Right ventricle myocardium inferior (tissue), 1 donor: ENCODE data around the gene BACH2. TPM values are rescaled to one million over a fixed set of nuclear protein-coding genes. Genes with fewer than 3 reads are reported as not detected.
"Not testable (repeated sequence)": the region's sequence is repeated elsewhere in the genome, so short reads cannot be mapped to it uniquely, and the experiment has no call there.

Source experiments
- ATAC-seq: fragments of 200-7000 bp; cut with Tn5 transposase; one replicate; pipeline ENCODE4 v1.9.1; 2020; ENCODE audit warnings: mild to moderate bottlenecking, moderate library complexity
- DNase-seq: peaks from one replicate; pipeline ENCODE4 v3.0.0; 2021; ENCODE audit errors: missing footprints
- intact Hi-C: fragments of 100-400 bp; cut with DNase I; formaldehyde crosslinking; loops from one replicate; pipeline ENCODE4 v1.11.0; 2022
- total RNA-seq: library from RNA; stranded (reverse); fragmentation: NEBNext Ultra II Directional; extraction: Animal tissue kit (Norgen Biotek cat#: 25700); gene quantifications from one replicate; pipeline ENCODE4 v1.2.1, GENCODE V29; 2021
- donor health status: DM: no; HTN: yes; CAD: no; lungs with severe emphysema.

BACH2 gene
- total RNA-seq, 1 donor from 2014 or later = 2.2 TPM

GRCh38 chr6:89939144-89939543, 357.5 kb downstream of the BACH2 start:
- intact Hi-C loops = no loop called here
- DNase-seq (no peak), ATAC-seq (no peak)

DNA sequence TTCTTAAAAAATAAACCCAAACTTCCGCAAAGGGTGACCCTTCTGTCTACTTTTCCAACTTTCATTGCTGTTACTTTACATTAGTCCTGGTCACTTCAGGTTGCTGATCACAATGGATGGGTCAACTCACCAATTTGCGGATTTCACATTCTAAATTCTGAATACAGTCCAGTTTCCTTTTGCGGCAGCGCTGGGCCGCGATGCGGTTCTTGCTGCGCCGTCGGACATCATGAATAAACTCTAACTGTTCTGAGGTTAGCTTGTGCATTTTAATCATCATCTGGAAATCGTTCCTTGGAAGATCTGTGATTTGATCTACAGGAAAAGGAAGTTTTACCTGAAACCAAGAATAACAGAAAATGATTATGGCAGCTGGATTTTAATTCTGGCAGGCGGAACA, 358.6 kb downstream of the BACH2 start:
- DNase-seq (no peak), ATAC-seq (no peak)
- intact Hi-C loops = no loop called here

- DNase-seq = no peak
- ATAC-seq = no peak
- intact Hi-C loops = no loop called here
These were observed 360.5 kb downstream of the BACH2 start for GRCh38 chr6:89936177-89936576.

GRCh38 chr6:89934685-89935366, 361.8 kb downstream of the BACH2 start:
- ATAC-seq (no peak), DNase-seq (no peak)
- intact Hi-C loops = no loop called here

DNA sequence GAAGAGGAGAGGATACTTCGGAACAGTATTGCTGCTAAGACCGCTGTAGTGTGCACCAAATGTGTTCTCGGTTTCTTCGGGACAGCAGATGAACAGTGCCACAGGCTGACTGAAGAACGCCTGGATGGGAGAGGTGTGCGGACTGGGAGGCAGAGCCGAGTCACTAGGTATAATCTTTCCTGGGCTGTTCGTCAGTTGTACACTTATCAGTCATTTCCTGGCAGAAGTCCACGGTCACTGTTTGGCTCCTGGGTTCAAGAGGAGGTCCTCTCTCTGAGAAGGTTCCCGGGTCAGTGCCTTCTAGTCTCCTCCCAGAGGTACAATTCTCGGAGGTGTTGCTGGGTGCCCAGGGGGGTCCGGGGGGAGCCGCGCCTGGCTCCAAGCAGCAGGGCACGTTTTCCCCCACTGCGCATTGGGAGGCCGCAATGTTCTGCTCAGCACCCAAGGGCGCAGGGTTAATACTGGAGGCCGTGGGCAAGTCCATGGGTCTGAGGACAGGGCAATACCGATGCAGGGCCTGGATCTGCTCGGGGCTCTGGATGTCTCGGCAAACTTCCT, 364.3 kb downstream of the BACH2 start:
- intact Hi-C loops = no loop called here
- ATAC-seq = no peak

GRCh38 chr6:89930789-89931188, 365.9 kb downstream of the BACH2 start:
- no peak for DNase-seq
- no peak for ATAC-seq
- intact Hi-C loops = no loop called here

More for the DNA sequence above, 364.3 kb downstream of the BACH2 start:
- no peak for DNase-seq

DNA sequence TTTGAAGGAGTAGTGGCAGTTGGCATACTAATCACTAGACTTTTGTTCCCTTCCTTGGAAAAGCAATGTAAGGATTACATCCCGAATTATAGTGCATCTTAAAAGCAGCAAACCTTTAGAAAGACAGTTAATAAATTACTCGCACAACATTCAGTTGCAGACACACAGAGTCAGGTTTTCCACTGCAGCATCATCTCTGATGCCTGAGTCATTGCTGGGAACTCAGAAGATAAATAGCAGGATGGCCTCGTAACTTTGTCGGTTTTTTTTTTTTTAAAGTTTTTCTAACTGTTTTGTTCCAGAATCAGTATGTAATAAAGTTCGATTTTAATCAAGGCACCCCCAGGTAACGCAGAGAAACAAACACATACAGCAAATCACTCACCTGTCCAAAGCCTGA, 368.0 kb downstream of the BACH2 start:
- ATAC-seq = no peak
- no peak for DNase-seq
- intact Hi-C loops = no loop called here

GRCh38 chr6:89927791-89928550, 368.7 kb downstream of the BACH2 start:
- DNase-seq = no peak
- intact Hi-C loops = no loop called here
- ATAC-seq = no peak

DNA sequence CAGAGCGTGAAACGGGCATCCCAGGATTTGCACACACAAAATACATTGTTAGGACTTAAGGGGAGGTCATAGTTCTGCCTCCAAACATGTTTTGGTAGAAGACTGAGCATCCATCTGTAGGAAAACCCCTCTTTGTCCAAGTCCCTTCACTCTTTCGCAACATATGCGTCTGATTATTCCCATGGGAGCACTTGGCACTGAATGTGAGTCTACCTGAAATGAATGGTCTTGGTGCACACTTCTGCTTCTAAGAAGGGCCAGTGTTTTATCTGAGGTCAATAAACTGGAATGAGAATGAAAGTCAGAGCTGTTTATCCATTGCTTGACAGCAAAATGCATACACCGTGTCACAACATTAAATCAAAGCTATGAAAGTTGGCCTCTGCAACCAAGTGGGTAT, 369.4 kb downstream of the BACH2 start:
- no peak for ATAC-seq
- intact Hi-C loops = no loop called here
- DNase-seq = no peak

DNA sequence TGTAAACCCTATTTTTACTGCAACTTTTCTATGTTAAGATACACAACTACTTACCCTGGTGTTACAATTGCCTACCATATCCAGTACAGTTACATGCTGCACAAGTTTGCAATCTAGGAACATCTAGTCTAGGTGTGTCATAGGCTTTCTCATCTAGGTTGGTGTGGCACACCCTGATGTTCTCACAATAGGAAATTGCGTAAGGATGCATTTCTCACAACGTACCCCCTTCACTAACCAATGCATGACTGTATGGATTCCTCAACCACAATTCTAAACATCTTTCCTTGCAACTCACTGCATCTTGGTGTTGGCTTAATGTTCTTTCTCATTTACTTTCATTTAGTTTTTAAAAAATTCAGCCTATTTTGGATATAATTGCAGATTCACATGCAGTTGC, 370.8 kb downstream of the BACH2 start:
- DNase-seq (no peak), ATAC-seq (no peak)
- intact Hi-C loops = no loop called here

GRCh38 chr6:89924231-89924630, 372.4 kb downstream of the BACH2 start:
- DNase-seq (no peak), ATAC-seq (no peak)
- intact Hi-C loops = no loop called here

DNA sequence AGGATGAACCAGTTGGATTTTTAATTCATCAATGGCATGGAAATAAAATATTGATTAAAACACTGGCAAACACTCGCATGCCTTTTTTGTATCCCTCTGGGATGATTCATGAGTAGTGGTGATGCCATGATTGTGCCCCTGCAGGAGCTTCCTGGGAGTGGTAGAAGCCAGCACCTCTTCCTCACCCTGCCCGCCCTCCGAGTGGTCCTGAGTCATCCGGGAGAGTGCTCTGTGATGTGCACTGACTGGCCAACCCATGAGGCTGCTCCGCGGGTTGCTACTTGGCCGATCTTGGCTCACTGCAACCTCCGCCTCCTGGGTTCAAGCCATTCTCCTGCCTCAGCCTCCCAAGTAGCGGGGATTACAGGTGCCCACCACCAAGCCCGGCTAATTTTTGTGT, 375.0 kb downstream of the BACH2 start:
- ATAC-seq (no peak), DNase-seq (no peak)
- intact Hi-C loops = no loop called here

DNA sequence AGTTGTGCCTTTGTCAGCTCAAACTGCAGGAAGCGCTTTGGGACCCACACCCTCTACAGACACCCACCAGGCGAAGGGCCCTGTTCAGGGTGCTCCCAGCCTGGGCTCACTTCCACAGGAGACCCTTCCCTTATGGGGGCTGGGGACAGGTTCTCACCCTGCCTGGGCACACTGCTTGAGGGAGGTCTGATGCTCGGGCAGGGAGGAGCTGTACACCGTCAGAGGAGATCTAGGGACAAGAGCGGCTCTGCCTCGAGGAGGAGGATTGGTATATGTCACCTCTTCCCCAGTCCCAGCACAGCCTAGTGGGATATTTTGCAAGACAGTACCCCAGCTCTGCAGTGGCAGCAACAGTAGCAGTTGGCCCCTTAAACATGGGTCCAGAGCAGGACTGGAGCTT, 375.4 kb downstream of the BACH2 start:
- ATAC-seq = no peak
- DNase-seq = no peak

GRCh38 chr6:89917801-89918366, 378.8 kb downstream of the BACH2 start:
- ATAC-seq (no peak), DNase-seq (no peak)
- intact Hi-C loops = no loop called here

More for the DNA sequence above, 375.4 kb downstream of the BACH2 start:
- intact Hi-C loops = no loop called here

GRCh38 chr6:89917216-89917615, 379.4 kb downstream of the BACH2 start:
- ATAC-seq = no peak
- no peak for DNase-seq
- intact Hi-C loops = no loop called here

DNA sequence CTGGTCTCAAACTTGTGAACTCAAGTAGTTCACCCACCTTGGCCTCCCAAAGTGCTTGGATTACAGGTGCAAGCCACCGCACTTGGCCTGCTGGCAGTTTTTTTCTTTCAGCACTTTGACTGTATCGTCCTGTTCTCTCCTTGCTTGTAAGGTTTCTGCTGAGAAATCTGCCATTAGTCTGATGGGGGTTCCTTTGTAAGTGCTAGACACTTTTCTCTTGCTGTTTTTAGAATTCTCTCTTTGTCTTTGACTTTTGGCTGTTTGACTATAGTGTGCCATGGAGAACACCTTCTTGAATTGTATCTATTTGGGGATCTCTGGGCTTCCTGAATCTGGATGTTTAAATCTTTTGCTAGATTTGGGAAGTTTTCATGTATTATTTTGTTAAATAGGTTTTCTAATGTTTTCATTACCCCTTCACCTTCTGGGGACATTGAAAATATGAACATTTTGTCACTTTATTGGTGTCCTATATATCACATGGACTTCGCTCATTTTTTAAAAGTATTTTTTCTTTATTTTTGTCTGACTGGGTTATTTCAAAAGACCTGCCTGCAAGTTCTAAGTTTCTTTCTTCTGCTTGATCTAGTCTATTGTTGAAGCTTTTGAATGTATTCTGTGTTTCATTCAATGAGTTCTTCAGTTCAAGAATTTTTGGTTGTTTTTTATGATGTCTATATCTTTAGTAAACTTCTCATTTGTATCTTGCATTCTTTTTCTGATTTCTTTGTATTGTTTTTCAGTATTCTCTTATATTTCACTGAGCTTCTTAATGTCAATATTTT, 380.3 kb downstream of the BACH2 start:
- DNase-seq (no peak), ATAC-seq (no peak)
- intact Hi-C loops = no loop called here

GRCh38 chr6:89910902-89911240, 385.8 kb downstream of the BACH2 start:
- intact Hi-C loops = no loop called here
- DNase-seq (no peak), ATAC-seq (no peak)

- DNase-seq, intact Hi-C loops, ATAC-seq: not testable (repeated sequence)
These were observed 386.4 kb downstream of the BACH2 start for GRCh38 chr6:89910001-89910901.
